ENCODE data around the gene SH3YL1. TPM values are rescaled to one million over a fixed set of nuclear protein-coding genes. Genes with fewer than 3 reads are reported as not detected.

The SH3YL1 gene
- total and polyA plus RNA-seq, 2 donors from 2014 or later: 57.3 to 111 TPM

GRCh38 chr2:202945-203344 is 60.9 kb downstream of the SH3YL1 start:
- TF ChIP-seq CTCF (IDR thresholded peaks at IDR 0.05; ENCODE audit: borderline replicate concordance, extremely low read depth, insufficient read depth): no peak
- intact Hi-C loops (cut with DNase I): no loop called here

GRCh38 chr2:201648-202433 is 62.0 kb downstream of the SH3YL1 start:
- H3K27me3 ChIP-seq (ENCODE audit: control insufficient read depth, insufficient read depth, low read length): no peaks in the 10 kb centered on the region
- intact Hi-C loops (cut with DNase I): no loop called here
- H3K4me1 ChIP-seq (ENCODE audit: control insufficient read depth in 2 of 3, insufficient read depth in 2 of 3, low read depth in 1 of 3, low read length in 3 of 3): no peaks in the 10 kb centered on the region
- no peaks in the 10 kb centered on the region for H3K9me3 ChIP-seq (ENCODE audit: control insufficient read depth in 2 of 3, insufficient read depth in 1 of 3, low read length in 3 of 3)
- FAIRE-seq (no peak), DNase-seq (no peak)
- H3K9ac ChIP-seq (ENCODE audit: low read length in 3 of 3): no peak overlapping the region
- no peaks in the 10 kb centered on the region for H3K36me3 ChIP-seq (ENCODE audit: control insufficient read depth in 2 of 3, insufficient read depth in 3 of 3, low read length in 3 of 3)
- no peak overlapping the region for H3K4me3 ChIP-seq (ENCODE audit: low read length in 3 of 3)
- H3K27ac ChIP-seq (ENCODE audit: low read depth in 2 of 2, low read length in 2 of 2): no peak overlapping the region
- TF ChIP-seq CTCF (IDR thresholded peaks at IDR 0.05; ENCODE audit: borderline replicate concordance, extremely low read depth, insufficient read depth): no peak

More at GRCh38 chr2:202945-203344, 60.9 kb downstream of the SH3YL1 start:
- no peaks in the 10 kb centered on the region for H3K36me3 ChIP-seq (ENCODE audit: control insufficient read depth in 2 of 3, insufficient read depth in 3 of 3, low read length in 3 of 3)
- H3K27me3 ChIP-seq (ENCODE audit: control insufficient read depth, insufficient read depth, low read length): no peaks in the 10 kb centered on the region
- no peak overlapping the region for H3K9ac ChIP-seq (ENCODE audit: low read length in 3 of 3)
- DNase-seq (no peak), FAIRE-seq (no peak)
- H3K4me1 ChIP-seq (ENCODE audit: control insufficient read depth in 2 of 3, insufficient read depth in 2 of 3, low read depth in 1 of 3, low read length in 3 of 3): no peaks in the 10 kb centered on the region
- no peaks in the 10 kb centered on the region for H3K9me3 ChIP-seq (ENCODE audit: control insufficient read depth in 2 of 3, insufficient read depth in 1 of 3, low read length in 3 of 3)
- no peak overlapping the region for H3K27ac ChIP-seq (ENCODE audit: low read depth in 2 of 2, low read length in 2 of 2)
- H3K4me3 ChIP-seq (ENCODE audit: low read length in 3 of 3): no peak overlapping the region

GRCh38 chr2:199041-199966 is 64.5 kb downstream of the SH3YL1 start:
- DNase-seq (no peak), FAIRE-seq (no peak)
- H3K4me1 ChIP-seq (ENCODE audit: control insufficient read depth in 2 of 3, insufficient read depth in 2 of 3, low read depth in 1 of 3, low read length in 3 of 3): no peaks in the 10 kb centered on the region
- H3K27ac ChIP-seq (ENCODE audit: low read depth in 2 of 2, low read length in 2 of 2): no peak overlapping the region
- H3K27me3 ChIP-seq (ENCODE audit: control insufficient read depth, insufficient read depth, low read length): no peaks in the 10 kb centered on the region
- H3K36me3 ChIP-seq (ENCODE audit: control insufficient read depth in 2 of 3, insufficient read depth in 3 of 3, low read length in 3 of 3): no peaks in the 10 kb centered on the region
- no peak overlapping the region for H3K4me3 ChIP-seq (ENCODE audit: low read length in 3 of 3)
- no peak overlapping the region for H3K9ac ChIP-seq (ENCODE audit: low read length in 3 of 3)
- intact Hi-C loops (cut with DNase I): no loop called here
- TF ChIP-seq CTCF (IDR thresholded peaks at IDR 0.05; ENCODE audit: borderline replicate concordance, extremely low read depth, insufficient read depth): no peak
- no peaks in the 10 kb centered on the region for H3K9me3 ChIP-seq (ENCODE audit: control insufficient read depth in 2 of 3, insufficient read depth in 1 of 3, low read length in 3 of 3)

All from kidney (tissue), 14 donors.